HepG2 (cell line): Measurements from ENCODE around the gene ZNF513. TPM values are rescaled to one million over a fixed set of nuclear protein-coding genes. Genes with fewer than 3 reads are reported as not detected.

Experiments
- ADNP ChIP-seq: sonication (generic); formaldehyde crosslinking; IDR thresholded peaks from 2 replicates; pipeline ENCODE4 v1.4.0; 2020; ENCODE audit warnings: missing genetic modification reagents
- ARNT2 ChIP-seq: sonication (generic); formaldehyde crosslinking; IDR thresholded peaks from 2 replicates; pipeline ENCODE4 v1.8.0; 2022; ENCODE audit warnings: mild to moderate bottlenecking, low read depth, missing genetic modification reagents, moderate library complexity
- FLYWCH1 ChIP-seq: sonication (generic); formaldehyde crosslinking; IDR thresholded peaks from 2 replicates; pipeline ENCODE4 v1.8.1; 2023; ENCODE audit warnings: mild to moderate bottlenecking, missing genetic modification reagents
- FOXP1 ChIP-seq, 2 experiments: fragments of 450-650 bp in 1 of 2; IDR thresholded peaks; 2 replicates each; pipeline ENCODE4 v1.6.1; 2017 to 2018; ENCODE audit warnings: antibody characterized with exemption in 1 of 2
- KAT7 ChIP-seq: IDR thresholded peaks from 2 replicates; pipeline ENCODE4 v1.6.1; 2018; ENCODE audit warnings: borderline replicate concordance, missing compliant biosample characterization
- KMT2B ChIP-seq: IDR thresholded peaks from 2 replicates; pipeline ENCODE4 v1.6.1; 2016; ENCODE audit warnings: missing genetic modification reagents, missing compliant biosample characterization
- MEF2D ChIP-seq: sonication (generic); formaldehyde crosslinking; IDR thresholded peaks from 2 replicates; pipeline ENCODE4 v1.5.1; 2020; ENCODE audit warnings: mild to moderate bottlenecking, missing genetic modification reagents
- NR2F6 ChIP-seq, 2 experiments: IDR thresholded peaks; 2 replicates each; pipeline ENCODE4 v1.6.1; 2016; ENCODE audit warnings: antibody characterized with exemption in 1 of 2, mild to moderate bottlenecking in 1 of 2
- PHF8 ChIP-seq: sonication (generic); formaldehyde crosslinking; IDR thresholded peaks from 2 replicates; pipeline ENCODE4 v1.5.0; 2020; ENCODE audit warnings: missing genetic modification reagents
- TCF7L2 ChIP-seq: IDR thresholded peaks from 2 replicates; pipeline ENCODE4 v1.6.1; 2011; ENCODE audit warnings: mild to moderate bottlenecking, low read depth, low read length, moderate library complexity
- ZBTB8A ChIP-seq: sonication (generic); formaldehyde crosslinking; IDR thresholded peaks from 2 replicates; pipeline ENCODE4 v1.4.0; 2020; ENCODE audit warnings: mild to moderate bottlenecking, low read depth, missing genetic modification reagents, borderline replicate concordance
- ZNF501 ChIP-seq: sonication (generic); formaldehyde crosslinking; IDR thresholded peaks from 2 replicates; pipeline ENCODE4 v1.5.1; 2020; ENCODE audit warnings: mild to moderate bottlenecking, moderate library complexity, missing genetic modification reagents
- ZNF569 ChIP-seq: sonication (generic); formaldehyde crosslinking; IDR thresholded peaks from 2 replicates; pipeline ENCODE4 v1.5.0; 2020; ENCODE audit warnings: mild to moderate bottlenecking, missing genetic modification reagents, moderate library complexity, borderline replicate concordance
- ZNF709 ChIP-seq: sonication (generic); formaldehyde crosslinking; IDR thresholded peaks from 2 replicates; pipeline ENCODE4 v1.5.0; 2020; ENCODE audit warnings: mild to moderate bottlenecking, missing genetic modification reagents
- ZSCAN30 ChIP-seq: sonication (generic); formaldehyde crosslinking; IDR thresholded peaks from 2 replicates; pipeline ENCODE4 v1.5.0; 2020; ENCODE audit warnings: mild to moderate bottlenecking, missing genetic modification reagents
- polyA plus RNA-seq, 8 experiments: library from polyadenylated mRNA; depleted of rRNA in 3 of 8; stranded (reverse) in 7 of 8; unstranded in 1 of 8; fragments of >200 nt; fragmentation: Illumina TruSeq in 4 of 8; extraction: Trizol in 4 of 8; gene quantifications; 2 replicates each; pipeline versions ENCODE4 v1.2.1 to v1.2.3, GENCODE V29; 2011 to 2016; ENCODE audit warnings: low read depth in 4 of 8, missing spikeins in 1 of 8, mixed read lengths in 1 of 8; ENCODE audit not compliant: insufficient read depth in 1 of 8
- total RNA-seq, 5 experiments: library from RNA; depleted of rRNA; stranded (reverse); fragments of >200 nt; fragmentation: Illumina TruSeq; extraction: Trizol; gene quantifications; 2 replicates each; pipeline ENCODE4 v1.2.3, GENCODE V29; 2016; ENCODE audit warnings: low read depth in 1 of 5
- TF ChIP-seq, protein P1 (sequence below): sonication (generic); formaldehyde crosslinking; IDR thresholded peaks from 2 replicates; pipeline ENCODE4 v1.8.0; 2022; ENCODE audit warnings: missing genetic modification reagents, mild to moderate bottlenecking, borderline replicate concordance
- TF ChIP-seq, protein P2 (sequence below): sonication (generic); formaldehyde crosslinking; IDR thresholded peaks from 2 replicates; pipeline ENCODE4 v1.5.0; 2020; ENCODE audit warnings: missing genetic modification reagents
- TF ChIP-seq, protein P3 (sequence below): sonication (generic); formaldehyde crosslinking; conservative IDR thresholded peaks from 2 replicates; pipeline ENCODE4 v1.8.0; 2022; ENCODE audit warnings: missing genetic modification reagents
- TF ChIP-seq, protein P4 (sequence below): sonication (generic); formaldehyde crosslinking; IDR thresholded peaks from 2 replicates; pipeline ENCODE4 v1.5.1; 2020; ENCODE audit warnings: missing genetic modification reagents, mild to moderate bottlenecking, borderline replicate concordance
- TF ChIP-seq, protein P5 (sequence below): sonication (generic); formaldehyde crosslinking; IDR thresholded peaks from 2 replicates; pipeline ENCODE4 v1.4.0; 2020; ENCODE audit warnings: missing genetic modification reagents, borderline replicate concordance

The ZNF513 gene
- total and polyA plus RNA-seq, 2 of the 13 experiments (the other 11 are each of a cell fraction or from before 2014, with no cell fraction given), result 4.9 to 6.3 TPM

DNA sequence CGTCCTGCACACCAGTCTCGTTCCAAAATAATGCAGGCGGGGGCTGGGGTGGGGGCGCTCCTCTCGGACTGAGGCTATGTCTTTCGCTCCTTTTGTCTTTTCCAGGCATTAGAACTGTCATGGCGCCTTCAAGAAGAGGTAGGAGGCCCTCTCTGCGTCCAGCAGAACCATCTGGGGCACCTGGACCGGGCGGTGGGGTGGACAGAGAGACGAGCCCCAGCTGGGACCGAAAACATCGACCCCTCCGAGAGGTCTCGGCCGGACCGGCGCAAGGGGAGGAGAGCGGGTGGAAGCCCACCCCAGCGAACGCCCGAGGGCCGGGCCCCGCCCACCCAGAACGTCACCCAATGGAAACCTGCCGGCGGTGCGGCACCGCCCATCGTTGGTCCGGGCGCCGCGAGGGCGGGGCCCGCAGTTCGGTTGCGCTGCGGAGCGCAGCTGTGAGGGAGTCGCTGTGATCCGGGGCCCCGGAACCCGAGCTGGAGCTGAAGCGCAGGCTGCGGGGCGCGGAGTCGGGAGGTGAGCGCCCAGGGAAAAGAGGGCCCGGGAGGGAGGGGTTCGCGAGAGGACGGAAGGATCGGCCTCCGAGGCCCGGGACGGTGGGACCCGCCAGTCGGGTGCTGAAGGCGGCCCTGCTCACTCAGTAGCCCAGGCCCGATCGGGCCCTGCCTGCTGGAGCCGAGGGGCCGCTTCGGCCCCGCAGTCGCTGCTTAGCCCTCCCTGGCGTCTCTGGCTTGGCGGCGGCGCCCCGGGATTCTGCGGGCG, 47.9 kb upstream of the ZNF513 start, which contains the start of gene NRBP1 (continued):
- peak; percentile 91; the same call in 1 of the 2 replicates for TF ChIP-seq ZSCAN30
- no peak for TF ChIP-seq ADNP (CRISPR knock-in tag)
- TF ChIP-seq ZNF569, result peak; percentile 97; the same call in 1 of the 2 replicates
- TF ChIP-seq FLYWCH1 (CRISPR knock-in tag), result peak; percentile 85; the same call in 1 of the 2 replicates
- peak; percentile 25; the same call in 1 of the 2 replicates for TF ChIP-seq KAT7 (CRISPR knock-in tag)
- TF ChIP-seq, protein P1, sequence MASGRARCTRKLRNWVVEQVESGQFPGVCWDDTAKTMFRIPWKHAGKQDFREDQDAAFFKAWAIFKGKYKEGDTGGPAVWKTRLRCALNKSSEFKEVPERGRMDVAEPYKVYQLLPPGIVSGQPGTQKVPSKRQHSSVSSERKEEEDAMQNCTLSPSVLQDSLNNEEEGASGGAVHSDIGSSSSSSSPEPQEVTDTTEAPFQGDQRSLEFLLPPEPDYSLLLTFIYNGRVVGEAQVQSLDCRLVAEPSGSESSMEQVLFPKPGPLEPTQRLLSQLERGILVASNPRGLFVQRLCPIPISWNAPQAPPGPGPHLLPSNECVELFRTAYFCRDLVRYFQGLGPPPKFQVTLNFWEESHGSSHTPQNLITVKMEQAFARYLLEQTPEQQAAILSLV (CRISPR knock-in tag), result peak; percentile 82
- TF ChIP-seq, protein P2, sequence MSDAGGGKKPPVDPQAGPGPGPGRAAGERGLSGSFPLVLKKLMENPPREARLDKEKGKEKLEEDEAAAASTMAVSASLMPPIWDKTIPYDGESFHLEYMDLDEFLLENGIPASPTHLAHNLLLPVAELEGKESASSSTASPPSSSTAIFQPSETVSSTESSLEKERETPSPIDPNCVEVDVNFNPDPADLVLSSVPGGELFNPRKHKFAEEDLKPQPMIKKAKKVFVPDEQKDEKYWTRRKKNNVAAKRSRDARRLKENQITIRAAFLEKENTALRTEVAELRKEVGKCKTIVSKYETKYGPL (CRISPR knock-in tag), result peak; percentile 73; the same call in 1 of the 2 replicates
- no peak for TF ChIP-seq MEF2D (CRISPR knock-in tag)
- 0 out of 2 replicates have a peak, but pooled peaks have one; percentile 16 for TF ChIP-seq ZBTB8A (CRISPR knock-in tag)
- TF ChIP-seq KMT2B, result peak; percentile 84
- TF ChIP-seq ARNT2 (CRISPR knock-in tag), result peak; percentile 86
- no peak for TF ChIP-seq TCF7L2
- TF ChIP-seq, protein P3, sequence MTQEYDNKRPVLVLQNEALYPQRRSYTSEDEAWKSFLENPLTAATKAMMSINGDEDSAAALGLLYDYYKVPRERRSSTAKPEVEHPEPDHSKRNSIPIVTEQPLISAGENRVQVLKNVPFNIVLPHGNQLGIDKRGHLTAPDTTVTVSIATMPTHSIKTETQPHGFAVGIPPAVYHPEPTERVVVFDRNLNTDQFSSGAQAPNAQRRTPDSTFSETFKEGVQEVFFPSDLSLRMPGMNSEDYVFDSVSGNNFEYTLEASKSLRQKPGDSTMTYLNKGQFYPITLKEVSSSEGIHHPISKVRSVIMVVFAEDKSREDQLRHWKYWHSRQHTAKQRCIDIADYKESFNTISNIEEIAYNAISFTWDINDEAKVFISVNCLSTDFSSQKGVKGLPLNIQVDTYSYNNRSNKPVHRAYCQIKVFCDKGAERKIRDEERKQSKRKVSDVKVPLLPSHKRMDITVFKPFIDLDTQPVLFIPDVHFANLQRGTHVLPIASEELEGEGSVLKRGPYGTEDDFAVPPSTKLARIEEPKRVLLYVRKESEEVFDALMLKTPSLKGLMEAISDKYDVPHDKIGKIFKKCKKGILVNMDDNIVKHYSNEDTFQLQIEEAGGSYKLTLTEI (CRISPR knock-in tag), result no peak
- peak; percentile 71; the same call in 1 of the 2 replicates for TF ChIP-seq ZNF709 (CRISPR knock-in tag)
- no peak for TF ChIP-seq FOXP1 (IDR thresholded peaks at IDR 0.05)
- TF ChIP-seq FOXP1 (CRISPR knock-in tag; IDR thresholded peaks at IDR 0.05), result no peak
- TF ChIP-seq, protein P4, sequence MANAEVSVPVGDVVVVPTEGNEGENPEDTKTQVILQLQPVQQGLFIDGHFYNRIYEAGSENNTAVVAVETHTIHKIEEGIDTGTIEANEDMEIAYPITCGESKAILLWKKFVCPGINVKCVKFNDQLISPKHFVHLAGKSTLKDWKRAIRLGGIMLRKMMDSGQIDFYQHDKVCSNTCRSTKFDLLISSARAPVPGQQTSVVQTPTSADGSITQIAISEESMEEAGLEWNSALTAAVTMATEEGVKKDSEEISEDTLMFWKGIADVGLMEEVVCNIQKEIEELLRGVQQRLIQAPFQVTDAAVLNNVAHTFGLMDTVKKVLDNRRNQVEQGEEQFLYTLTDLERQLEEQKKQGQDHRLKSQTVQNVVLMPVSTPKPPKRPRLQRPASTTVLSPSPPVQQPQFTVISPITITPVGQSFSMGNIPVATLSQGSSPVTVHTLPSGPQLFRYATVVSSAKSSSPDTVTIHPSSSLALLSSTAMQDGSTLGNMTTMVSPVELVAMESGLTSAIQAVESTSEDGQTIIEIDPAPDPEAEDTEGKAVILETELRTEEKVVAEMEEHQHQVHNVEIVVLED (CRISPR knock-in tag), result peak; percentile 84
- TF ChIP-seq PHF8 (CRISPR knock-in tag), result peak; percentile 98
- TF ChIP-seq ZNF501 (CRISPR knock-in tag), result peak; percentile 94
- TF ChIP-seq, protein P5, sequence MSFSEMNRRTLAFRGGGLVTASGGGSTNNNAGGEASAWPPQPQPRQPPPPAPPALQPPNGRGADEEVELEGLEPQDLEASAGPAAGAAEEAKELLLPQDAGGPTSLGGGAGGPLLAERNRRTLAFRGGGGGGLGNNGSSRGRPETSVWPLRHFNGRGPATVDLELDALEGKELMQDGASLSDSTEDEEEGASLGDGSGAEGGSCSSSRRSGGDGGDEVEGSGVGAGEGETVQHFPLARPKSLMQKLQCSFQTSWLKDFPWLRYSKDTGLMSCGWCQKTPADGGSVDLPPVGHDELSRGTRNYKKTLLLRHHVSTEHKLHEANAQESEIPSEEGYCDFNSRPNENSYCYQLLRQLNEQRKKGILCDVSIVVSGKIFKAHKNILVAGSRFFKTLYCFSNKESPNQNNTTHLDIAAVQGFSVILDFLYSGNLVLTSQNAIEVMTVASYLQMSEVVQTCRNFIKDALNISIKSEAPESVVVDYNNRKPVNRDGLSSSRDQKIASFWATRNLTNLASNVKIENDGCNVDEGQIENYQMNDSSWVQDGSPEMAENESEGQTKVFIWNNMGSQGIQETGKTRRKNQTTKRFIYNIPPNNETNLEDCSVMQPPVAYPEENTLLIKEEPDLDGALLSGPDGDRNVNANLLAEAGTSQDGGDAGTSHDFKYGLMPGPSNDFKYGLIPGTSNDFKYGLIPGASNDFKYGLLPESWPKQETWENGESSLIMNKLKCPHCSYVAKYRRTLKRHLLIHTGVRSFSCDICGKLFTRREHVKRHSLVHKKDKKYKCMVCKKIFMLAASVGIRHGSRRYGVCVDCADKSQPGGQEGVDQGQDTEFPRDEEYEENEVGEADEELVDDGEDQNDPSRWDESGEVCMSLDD, result 0 out of 2 replicates have a peak, but pooled peaks have one; percentile 34
- peak; percentile 27; the same call in 1 of the 2 replicates for TF ChIP-seq NR2F6 (IDR thresholded peaks at IDR 0.05)
- peak; percentile 28; the same call in 1 of the 2 replicates for TF ChIP-seq NR2F6 (CRISPR knock-in tag; IDR thresholded peaks at IDR 0.05)
